ENCODE results near the gene ALKAL2. TPM values are rescaled to one million over a fixed set of nuclear protein-coding genes. Genes with fewer than 3 reads are reported as not detected.
A peak's percentile ranks its signal among the peaks of the same experiment; 100 is the strongest.

The ALKAL2 gene
- total RNA-seq, 1 donor from 2014 or later: 6.7 TPM

- intact Hi-C loops (cut with DNase I): no loop called here
- no peak for ATAC-seq
- H3K4me1 ChIP-seq: peaks cover 31% of the 10 kb centered on the region
- H3K27ac ChIP-seq: no peak overlapping the region
- H3K9me3 ChIP-seq: no peaks in the 10 kb centered on the region
- DNase-seq: no peak
- no peak for TF ChIP-seq CTCF (IDR thresholded peaks at IDR 0.05)
- no peak overlapping the region for H3K4me3 ChIP-seq
- peaks cover 20% of the 10 kb centered on the region for H3K36me3 ChIP-seq
- H3K27me3 ChIP-seq (ENCODE audit: low read depth): no peaks in the 10 kb centered on the region
Observed at GRCh38 chr2:268323-268722, 19.6 kb downstream of the ALKAL2 start.

- DNase-seq (peak; percentile 99), ATAC-seq (peak; percentile 96 to 98)
- peaks cover 52% of the 10 kb centered on the region for H3K4me1 ChIP-seq
- intact Hi-C loops (cut with DNase I): no loop called here
- peak within 1 kb of the TSS; percentile 87 for H3K27ac ChIP-seq
- H3K4me3 ChIP-seq: peak within 1 kb of the TSS; percentile 84
- no peaks in the 10 kb centered on the region for H3K9me3 ChIP-seq
- no peaks in the 10 kb centered on the region for H3K27me3 ChIP-seq (ENCODE audit: low read depth)
- H3K36me3 ChIP-seq: no peaks in the 10 kb centered on the region
- TF ChIP-seq CTCF (IDR thresholded peaks at IDR 0.05): no peak
Observed at GRCh38 chr2:264493-265468, 23.1 kb downstream of the ALKAL2 start, which contains the start of gene ACP1. Gene ACP1 (plus strand): TSS chr2:264947. CDS start chr2:264965, 18 bp downstream.

GRCh38 chr2:263774-264492 is 24.0 kb downstream of the ALKAL2 start, which contains the start of gene SH3YL1:
Gene SH3YL1 (minus strand): TSS chr2:264032. CDS start chr2:263984, 48 bp downstream.
- no peak for TF ChIP-seq CTCF (IDR thresholded peaks at IDR 0.05)
- Histone ChIP-seq H3K9me3 (no peaks in the 10 kb centered on the region), H3K27ac (peak within 1 kb of the TSS; percentile 87), H3K4me3 (peak within 1 kb of the TSS; percentile 84), H3K27me3 (ENCODE audit: low read depth) (no peaks in the 10 kb centered on the region), H3K4me1 (peaks cover 49% of the 10 kb centered on the region), H3K36me3 (no peaks in the 10 kb centered on the region)
- ATAC-seq (peak; percentile 80 to 92), DNase-seq (peak; percentile 87)
- intact Hi-C loops (cut with DNase I): no loop called here

- TF ChIP-seq CTCF (IDR thresholded peaks at IDR 0.05): no peak
- H3K4me1 ChIP-seq: peaks cover 49% of the 10 kb centered on the region
Observed at GRCh38 chr2:263022-263738, 24.7 kb downstream of the ALKAL2 start.

GRCh38 chr2:262117-262516 is 25.8 kb downstream of the ALKAL2 start:
- DNase-seq (no peak), ATAC-seq (no peak)
- intact Hi-C loops (cut with DNase I): no loop called here
- peaks cover 49% of the 10 kb centered on the region for H3K4me1 ChIP-seq
- H3K9me3 ChIP-seq: no peaks in the 10 kb centered on the region
- peak overlapping the region; percentile 27 for H3K27ac ChIP-seq
- H3K27me3 ChIP-seq (ENCODE audit: low read depth): no peaks in the 10 kb centered on the region
- H3K36me3 ChIP-seq: no peaks in the 10 kb centered on the region
- peak overlapping the region; percentile 84 for H3K4me3 ChIP-seq
- no peak for TF ChIP-seq CTCF (IDR thresholded peaks at IDR 0.05)

More at GRCh38 chr2:263022-263738, 24.7 kb downstream of the ALKAL2 start:
- ATAC-seq (no peak), DNase-seq (no peak)
- Histone ChIP-seq H3K27ac (peak overlapping the region; percentile 87), H3K36me3 (no peaks in the 10 kb centered on the region), H3K4me3 (peak overlapping the region; percentile 84), H3K27me3 (ENCODE audit: low read depth) (no peaks in the 10 kb centered on the region), H3K9me3 (no peaks in the 10 kb centered on the region)
- intact Hi-C loops (cut with DNase I): no loop called here

Measured in lower lobe of right lung (tissue), 2 donors.